T-cell (primary cell): ENCODE results near the gene PDE4C. TPM values are rescaled to one million over a fixed set of nuclear protein-coding genes. Genes with fewer than 3 reads are reported as not detected.

ENCODE experiments used
- ATAC-seq, 4 experiments: fragments of 200-7000 bp in 3 of 4; fragments of 150-1000 bp in 1 of 4; cut with Tn5 transposase; replicated peaks in 1 of 4; 1 replicate in 3 of 4; 2 replicates in 1 of 4; pipeline ENCODE4 v1.10.0; 2021; ENCODE audit warnings: moderate library complexity in 3 of 4, mild to moderate bottlenecking in 2 of 4, moderate number of reproducible peaks in 1 of 4
- CTCF ChIA-PET, 2 donors: fragments of 300-600 bp; sonication (Branson Sonifier 250); formaldehyde crosslinking; loops; one replicate each; lab custom pipeline; 2022; ENCODE audit warnings: antibody characterized with exemption in 2 of 2; lab: Charles Lee
- POLR2A ChIA-PET, 2 donors: fragments of 300-600 bp; sonication (Branson Sonifier 250); formaldehyde crosslinking; loops; one replicate each; lab custom pipeline; 2022; ENCODE audit warnings: antibody characterized with exemption in 2 of 2; lab: Charles Lee
- DNase-seq, 35 experiments: peaks; one replicate each; pipeline versions ENCODE4 v3.0.0 to v3.0.0-alpha.2; 2013 to 2023
- H3K27ac ChIP-seq: one replicate; pipeline ENCODE4 v1.5.1; 2013; ENCODE audit warnings: low read length
- H3K27me3 ChIP-seq, 2 experiments: replicated peaks in 1 of 2; 1 replicate in 1 of 2; 2 replicates in 1 of 2; pipeline versions ENCODE4 v1.6.1 to v1.7.0; 2013; ENCODE audit warnings: low read length in 1 of 2, mixed read lengths in 1 of 2; ENCODE audit not compliant: control insufficient read depth in 2 of 2, insufficient read depth in 2 of 2; ENCODE audit errors: extremely low read depth in 1 of 2
- H3K36me3 ChIP-seq, 2 donors: 1 replicate in 1 of 2; 2 replicates in 1 of 2; pipeline versions ENCODE4 v1.6.1 to v1.7.0; 2013; ENCODE audit warnings: low read length in 1 of 2; ENCODE audit not compliant: control insufficient read depth in 2 of 2, insufficient read depth in 1 of 2; ENCODE audit errors: extremely low read depth in 1 of 2
- H3K4me1 ChIP-seq, 2 experiments: 1 replicate in 1 of 2; 2 replicates in 1 of 2; pipeline versions ENCODE4 v1.6.1 to v1.7.0; 2013; ENCODE audit warnings: low read length in 2 of 2, mixed read lengths in 1 of 2; ENCODE audit not compliant: insufficient read depth in 2 of 2, control insufficient read depth in 1 of 2; ENCODE audit errors: extremely low read depth in 1 of 2
- H3K4me3 ChIP-seq, 2 donors: 1 replicate in 1 of 2; 2 replicates in 1 of 2; pipeline versions ENCODE4 v1.5.1 to v1.7.0; 2013; ENCODE audit warnings: mild to moderate bottlenecking in 2 of 2, low read length in 1 of 2, moderate library complexity in 1 of 2; ENCODE audit not compliant: control insufficient read depth in 1 of 2; ENCODE audit errors: extremely low read depth in 1 of 2
- H3K9me3 ChIP-seq: 2 replicates; pipeline ENCODE4 v1.7.0; 2013
- H3K27ac Mint-ChIP-seq, 2 donors: one replicate each; pipeline ENCODE4 v1.8.0; 2020 to 2021; ENCODE audit warnings: mild to moderate bottlenecking in 2 of 2, mixed read lengths in 2 of 2
- H3K27me3 Mint-ChIP-seq, 2 donors: one replicate each; pipeline ENCODE4 v1.8.0; 2021 to 2022; ENCODE audit warnings: mixed read lengths in 2 of 2
- H3K36me3 Mint-ChIP-seq: one replicate; pipeline ENCODE4 v1.8.0; 2021; ENCODE audit warnings: mixed read lengths
- H3K4me1 Mint-ChIP-seq, 3 donors: one replicate each; pipeline ENCODE4 v1.8.0; 2020 to 2022; ENCODE audit warnings: mixed read lengths in 3 of 3, mild to moderate bottlenecking in 1 of 3
- H3K4me3 Mint-ChIP-seq, 3 donors: one replicate each; pipeline ENCODE4 v1.8.0; 2020 to 2022; ENCODE audit warnings: mild to moderate bottlenecking in 3 of 3, mixed read lengths in 3 of 3, moderate library complexity in 3 of 3
- H3K9me3 Mint-ChIP-seq, 3 donors: one replicate each; pipeline ENCODE4 v1.8.0; 2020 to 2022; ENCODE audit warnings: mixed read lengths in 3 of 3
- WGBS: methylation state at CpG from one replicate; pipeline ENCODE4 v1.1.5; 2013; ENCODE audit warnings: missing lambda C conversion rate; ENCODE audit not compliant: insufficient coverage; 5-methylcytosine and 5-hydroxymethylcytosine counted together
- total RNA-seq, 35 experiments: library from RNA in 6 of 35; stranded (reverse) in 6 of 35; fragments of 120-200 nt in 1 of 35; gene quantifications; one replicate each; pipeline versions ENCODE4 v1.2.1 to v1.2.4 and lab custom pipeline; 2013 to 2026

The PDE4C gene
- total RNA-seq (not detected), total RNA-seq (lab: John Stamatoyannopoulos, UW) (0 to 0.15 (median 0) reads per million in 29 experiments)
- not detected for total RNA-seq (2013)

GRCh38 chr19:18225702-18226468 is at the start of gene PDE4C:
Gene PDE4C, minus strand, starts transcription at chr19:18226438. Its CDS starts 23 bp downstream, at chr19:18226415.
- 4% methylated on average over 34 of the region's 51 CpGs for WGBS
- Histone ChIP-seq H3K27me3 (peaks cover 0 to 90% of the 10 kb centered on the region in 2 experiments), H3K9me3 (no peaks in the 10 kb centered on the region), H3K4me1 (peaks cover 3 to 26% of the 10 kb centered on the region in 2 experiments), H3K4me3 (no peak within 1 kb of the TSS), H3K27ac (no peak within 1 kb of the TSS), H3K36me3 (no peaks in the 10 kb centered on the region)
- Mint-ChIP-seq H3K27me3 (peaks cover 49 to 76% of the 10 kb centered on the region in 2 donors), H3K27ac (peak within 1 kb of the TSS in 1 of 2 donors; percentile 55), H3K36me3 (no peaks in the 10 kb centered on the region), H3K9me3 (no peaks in the 10 kb centered on the region), H3K4me3 (peak within 1 kb of the TSS; percentile 3 to 92 (median 21)), H3K4me1 (peaks cover 17 to 28% (median 22%) of the 10 kb centered on the region in 3 donors)
- ChIA-PET POLR2A (no interaction called here), CTCF (no interaction called here)
- ATAC-seq, result no peak
- DNase-seq, result no peak

- no peak overlapping the region for H3K4me3 ChIP-seq
- POLR2A ChIA-PET, result interaction anchor here (0.6 to 2.6 kb wide), 6 partner anchors 18 to 1011 kb away, joined by 3 to 10 read pairs (median 7); no protein-coding TSS in a partner anchor
- peak overlapping the region; percentile 55 to 61 for H3K27ac Mint-ChIP-seq
- DNase-seq (peak in 4 of 35 experiments; percentile 19 to 52 (median 33)), ATAC-seq (peak in 1 of 4 experiments; percentile 3)
- H3K4me3 Mint-ChIP-seq, result peak overlapping the region in 1 of 3 donors; percentile 37
- H3K27me3 ChIP-seq, result no peaks in the 10 kb centered on the region
- H3K9me3 Mint-ChIP-seq, result no peaks in the 10 kb centered on the region
- peaks cover 40 to 53% (median 40%) of the 10 kb centered on the region in 3 donors for H3K4me1 Mint-ChIP-seq
- no peaks in the 10 kb centered on the region for H3K9me3 ChIP-seq
- CTCF ChIA-PET, result interaction anchor here (0.7 to 1.9 kb wide), 2 partner anchors 54 to 123 kb away, joined by 7 to 8 read pairs; no protein-coding TSS in a partner anchor
- WGBS, result 93% methylated on average over 9 of the region's 13 CpGs
- no peaks in the 10 kb centered on the region for H3K27me3 Mint-ChIP-seq
- H3K4me1 ChIP-seq, result peaks cover 18 to 48% of the 10 kb centered on the region in 2 experiments
- no peak overlapping the region for H3K27ac ChIP-seq
- H3K36me3 ChIP-seq, result peaks cover 10 to 27% of the 10 kb centered on the region in 2 donors
- H3K36me3 Mint-ChIP-seq, result peaks cover 15% of the 10 kb centered on the region
Measured at GRCh38 chr19:18274781-18275356, 48.6 kb upstream of the PDE4C start.

GRCh38 chr19:18274219-18274780 is 48.1 kb upstream of the PDE4C start, which contains the start of gene IQCN:
Gene IQCN, minus strand, starts transcription at chr19:18274452. Its CDS starts 4,974 bp downstream, at chr19:18269478.
- DNase-seq, result peak in 23 of 35 experiments; percentile 39 to 63 (median 53)
- ATAC-seq, result peak in 2 of 4 experiments; percentile 8 to 17
- Mint-ChIP-seq H3K27me3 (no peaks in the 10 kb centered on the region), H3K36me3 (peaks cover 10% of the 10 kb centered on the region), H3K4me3 (peak within 1 kb of the TSS in 1 of 3 donors; percentile 37), H3K4me1 (peaks cover 38 to 49% (median 38%) of the 10 kb centered on the region in 3 donors), H3K9me3 (no peaks in the 10 kb centered on the region), H3K27ac (peak within 1 kb of the TSS; percentile 55 to 61)
- no peaks in the 10 kb centered on the region for H3K9me3 ChIP-seq
- H3K27me3 ChIP-seq, result no peaks in the 10 kb centered on the region
- ChIA-PET POLR2A (interaction anchor here (0.6 to 2.6 kb wide), 3 partner anchors 54 to 1012 kb away, joined by 5 to 10 read pairs (median 10); no protein-coding TSS in a partner anchor), CTCF (interaction anchor here (0.7 to 1.9 kb wide), 2 partner anchors 54 to 123 kb away, joined by 7 to 8 read pairs; no protein-coding TSS in a partner anchor)
- H3K36me3 ChIP-seq, result peaks cover 9 to 25% of the 10 kb centered on the region in 2 donors
- no peak within 1 kb of the TSS for H3K27ac ChIP-seq
- H3K4me1 ChIP-seq, result peaks cover 17 to 43% of the 10 kb centered on the region in 2 experiments
- no peak within 1 kb of the TSS for H3K4me3 ChIP-seq
- WGBS, result 88% methylated on average over 5 of the region's 9 CpGs

GRCh38 chr19:18273561-18274218 is 47.5 kb upstream of the PDE4C start:
- no peaks in the 10 kb centered on the region for H3K27me3 ChIP-seq
- Mint-ChIP-seq H3K36me3 (peaks cover 9% of the 10 kb centered on the region), H3K4me1 (peaks cover 32 to 49% (median 32%) of the 10 kb centered on the region in 3 donors), H3K27ac (peak overlapping the region in 1 of 2 donors; percentile 43), H3K9me3 (no peaks in the 10 kb centered on the region), H3K27me3 (no peaks in the 10 kb centered on the region), H3K4me3 (peak overlapping the region in 1 of 3 donors; percentile 34)
- ATAC-seq, result no peak
- H3K9me3 ChIP-seq, result no peaks in the 10 kb centered on the region
- H3K36me3 ChIP-seq, result peaks cover 3 to 19% of the 10 kb centered on the region in 2 donors
- 94% methylated on average over 7 of the region's 13 CpGs for whole genome bisulfite sequencing
- peak in 1 of 35 experiments; percentile 34 for DNase-seq
- H3K4me1 ChIP-seq, result peaks cover 11 to 37% of the 10 kb centered on the region in 2 experiments
- POLR2A ChIA-PET, result interaction anchor here (0.6 to 1.7 kb wide), 3 partner anchors 55 to 893 kb away, joined by 3 to 10 read pairs (median 6); no protein-coding TSS in a partner anchor
- no peak overlapping the region for H3K4me3 ChIP-seq
- CTCF ChIA-PET, result interaction anchor here in 1 of 2 donors (1.9 kb wide), 1 partner anchor 55 kb away, joined by 8 read pairs; no protein-coding TSS in a partner anchor
- no peak overlapping the region for H3K27ac ChIP-seq

GRCh38 chr19:18271433-18271841 is 45.2 kb upstream of the PDE4C start:
- CTCF ChIA-PET, result interaction anchor here (0.6 to 1.1 kb wide), 6 partner anchors 8 to 177 kb away, joined by 3 to 8 read pairs (median 4); partner anchors contain the start of gene LSM4 (in 1 of the 2)
- POLR2A ChIA-PET, result interaction anchor here (0.6 to 1.2 kb wide), 5 partner anchors 10 to 1346 kb away, joined by 3 to 10 read pairs (median 4); partner anchors contain the start of gene JUND (in 1 of the 2)

More at GRCh38 chr19:18271433-18271841, 45.2 kb upstream of the PDE4C start:
- Mint-ChIP-seq H3K36me3 (peaks cover 17% of the 10 kb centered on the region), H3K9me3 (no peaks in the 10 kb centered on the region), H3K4me3 (peak overlapping the region in 1 of 3 donors; percentile 34), H3K27me3 (no peaks in the 10 kb centered on the region), H3K4me1 (peaks cover 18 to 37% (median 22%) of the 10 kb centered on the region in 3 donors), H3K27ac (no peak overlapping the region)
- ATAC-seq, result peak in 1 of 4 experiments; percentile 6
- peaks cover 10 to 28% of the 10 kb centered on the region in 2 donors for H3K36me3 ChIP-seq
- no peaks in the 10 kb centered on the region for H3K27me3 ChIP-seq
- H3K4me3 ChIP-seq, result no peak overlapping the region
- peaks cover 5 to 28% of the 10 kb centered on the region in 2 experiments for H3K4me1 ChIP-seq
- 93% methylated on average over 3 of the region's 6 CpGs for WGBS
- H3K27ac ChIP-seq, result no peak overlapping the region
- DNase-seq, result peak in 2 of 35 experiments; percentile 51 to 52
- no peaks in the 10 kb centered on the region for H3K9me3 ChIP-seq
